Stimulated activated CD8-positive, alpha-beta memory T cell treated with anti-CD3 and anti-CD28 coated beads, Interleukin-12 subunit alpha, Interleukin-12 subunit beta, amount 100 ng/mL, for 4 hours (primary cell): ENCODE measurements around the gene PCDHGB7.
"Not testable (repeated sequence)": the region's sequence is repeated elsewhere in the genome, so short reads cannot be mapped to it uniquely, and the experiment has no call there.

Source experiments
- DNase-seq: peaks from one replicate; pipeline ENCODE4 v3.0.0-alpha.2; 2020; ENCODE audit warnings: low read depth

Gene PCDHGB7

DNA sequence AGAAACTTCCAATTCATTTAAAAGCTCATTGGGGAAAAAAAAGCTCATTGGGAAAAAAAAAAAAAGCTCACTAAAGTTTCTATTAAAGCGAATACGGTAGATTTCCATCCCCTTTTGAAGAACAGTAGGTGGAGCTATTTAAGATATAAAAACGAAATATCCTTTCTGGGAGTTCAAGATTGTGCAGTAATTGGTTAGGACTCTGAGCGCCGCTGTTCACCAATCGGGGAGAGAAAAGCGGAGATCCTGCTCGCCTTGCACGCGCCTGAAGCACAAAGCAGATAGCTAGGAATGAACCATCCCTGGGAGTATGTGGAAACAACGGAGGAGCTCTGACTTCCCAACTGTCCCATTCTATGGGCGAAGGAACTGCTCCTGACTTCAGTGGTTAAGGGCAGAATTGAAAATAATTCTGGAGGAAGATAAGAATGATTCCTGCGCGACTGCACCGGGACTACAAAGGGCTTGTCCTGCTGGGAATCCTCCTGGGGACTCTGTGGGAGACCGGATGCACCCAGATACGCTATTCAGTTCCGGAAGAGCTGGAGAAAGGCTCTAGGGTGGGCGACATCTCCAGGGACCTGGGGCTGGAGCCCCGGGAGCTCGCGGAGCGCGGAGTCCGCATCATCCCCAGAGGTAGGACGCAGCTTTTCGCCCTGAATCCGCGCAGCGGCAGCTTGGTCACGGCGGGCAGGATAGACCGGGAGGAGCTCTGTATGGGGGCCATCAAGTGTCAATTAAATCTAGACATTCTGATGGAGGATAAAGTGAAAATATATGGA lies 13.0 kb downstream of the PCDHGB7 start, which contains the start of gene PCDHGA12:
Gene PCDHGA12 (plus strand): TSS at position 176 of the 782 bp plus-strand sequence. CDS start 253 bp downstream, at position 429.
- no peak for DNase-seq

GRCh38 chr5:141431286-141431685 lies 13.8 kb downstream of the PCDHGB7 start:
- DNase-seq: no peak

GRCh38 chr5:141432308-141432707 lies 14.8 kb downstream of the PCDHGB7 start:
- DNase-seq: not testable (repeated sequence)

- not testable (repeated sequence) for DNase-seq
Measured at GRCh38 chr5:141432726-141433125, 15.2 kb downstream of the PCDHGB7 start.

- no peak for DNase-seq
Measured at GRCh38 chr5:141434006-141434405, 16.5 kb downstream of the PCDHGB7 start.

DNA sequence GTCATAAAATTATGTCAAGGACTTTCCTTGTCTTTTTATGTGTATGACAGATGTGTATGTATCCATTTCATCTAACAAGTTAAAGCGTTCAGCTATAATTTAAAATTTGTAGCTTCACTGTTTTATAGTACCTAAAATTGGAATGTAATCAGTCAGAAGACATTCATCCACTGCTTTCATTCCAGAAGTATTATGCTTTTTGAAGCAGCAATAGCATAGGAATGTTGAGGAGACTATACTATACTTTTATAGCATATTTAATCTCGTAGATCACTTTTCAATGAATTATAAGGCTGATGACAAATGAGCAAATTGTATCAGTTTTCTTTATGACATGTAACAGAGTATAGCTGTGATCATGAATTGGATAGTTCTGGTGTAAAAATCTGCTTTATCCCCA lies 19.7 kb downstream of the PCDHGB7 start:
- no peak for DNase-seq

DNA sequence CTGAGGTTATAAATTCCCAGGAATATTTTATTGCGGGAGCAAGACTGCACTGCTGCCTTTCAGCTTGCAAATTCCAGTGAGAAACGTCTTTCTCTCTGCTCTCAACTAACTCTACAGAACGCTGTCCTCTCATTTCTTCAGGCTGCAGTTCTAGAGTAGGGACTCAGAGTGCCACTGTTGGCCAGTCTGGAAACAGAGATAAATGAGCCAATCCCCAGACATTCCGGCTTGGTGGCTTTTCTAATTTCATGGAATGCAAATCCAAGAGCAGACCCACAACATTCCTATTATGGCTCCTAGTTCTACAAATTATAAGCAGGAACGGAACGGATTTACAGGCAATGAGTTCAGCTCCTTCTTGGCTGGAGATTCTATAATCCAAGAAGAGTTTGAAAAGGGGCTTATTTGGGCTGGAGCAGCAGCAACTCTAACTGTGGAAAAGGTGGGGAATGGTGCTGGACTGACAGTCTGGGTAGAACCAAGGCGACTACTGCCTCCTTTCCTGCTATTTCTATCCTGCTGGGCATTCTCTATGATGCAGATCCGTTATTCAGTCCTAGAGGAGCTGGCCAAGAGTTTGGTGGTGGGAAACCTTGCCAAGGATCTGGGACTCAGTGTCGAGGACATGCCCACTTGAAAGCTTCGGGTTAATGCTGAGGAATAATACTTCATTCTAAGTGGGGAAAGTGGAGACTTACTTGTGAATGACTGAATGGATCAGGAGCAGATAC lies 22.1 kb downstream of the PCDHGB7 start:
- no peak for DNase-seq

- no peak for DNase-seq
Measured at GRCh38 chr5:141440341-141440740, 22.9 kb downstream of the PCDHGB7 start.

- DNase-seq: no peak
Measured at GRCh38 chr5:141441571-141442170, 24.2 kb downstream of the PCDHGB7 start.

DNA sequence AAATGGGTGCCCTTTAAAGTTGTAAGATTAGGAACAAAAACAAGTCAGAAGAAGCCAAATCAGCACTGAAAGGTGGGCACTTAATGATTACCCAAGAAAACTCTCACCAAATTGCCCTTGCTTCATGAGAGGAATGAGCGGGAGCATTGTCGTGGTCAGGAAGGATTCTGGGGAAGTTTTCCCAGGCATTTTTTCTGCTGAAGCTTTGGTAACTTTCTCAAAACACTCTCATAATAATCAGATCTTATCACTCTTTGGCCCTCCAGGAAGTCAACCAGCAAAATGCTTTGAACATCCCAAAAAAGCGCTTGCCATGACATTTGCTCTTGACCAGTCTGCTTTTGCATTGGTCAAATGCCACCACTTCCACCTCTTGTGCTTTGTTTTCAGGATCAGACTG lies 47.9 kb downstream of the PCDHGB7 start:
- DNase-seq: no peak
